ENCODE data around the gene DNAH9. TPM values are rescaled to one million over a fixed set of nuclear protein-coding genes. Genes with fewer than 3 reads are reported as not detected.

The DNAH9 gene
- total RNA-seq, 1 experiment from 2014 or later: 0.22 TPM

- H2BK5ac ChIP-seq (ENCODE audit: insufficient read length, low read length): no peak overlapping the region
- H3K18ac ChIP-seq (ENCODE audit: insufficient read length, low read depth, low read length): no peak overlapping the region
- no peaks in the 10 kb centered on the region for H3K79me1 ChIP-seq (ENCODE audit: insufficient read depth, low read depth, low read length, poor library complexity, severe bottlenecking)
- no peak overlapping the region for H3K4me3 Mint-ChIP-seq
- H3K4me1 Mint-ChIP-seq: peaks cover 8 to 16% of the 10 kb centered on the region in 2 experiments
- H3K9ac ChIP-seq (ENCODE audit: extremely low read depth, insufficient read length, low read length): no peak overlapping the region
- H4K20me1 ChIP-seq (ENCODE audit: control insufficient read depth, insufficient read depth, insufficient read length): no peaks in the 10 kb centered on the region
- no peak overlapping the region for H2BK12ac ChIP-seq (ENCODE audit: insufficient read length, low read depth, low read length)
- H3K4me2 ChIP-seq (ENCODE audit: insufficient read depth, insufficient read length, low read length): no peak overlapping the region
- no peaks in the 10 kb centered on the region for H3K36me3 Mint-ChIP-seq (ENCODE audit: insufficient read depth in 1 of 3, low read depth in 3 of 3)
- H3T11ph ChIP-seq (ENCODE audit: low read length): no peak overlapping the region
- H3K27ac ChIP-seq (ENCODE audit: insufficient read length, low read depth, low read length): no peak overlapping the region
- H4K8ac ChIP-seq (replicated peaks; ENCODE audit: insufficient read length, low read depth, low read length): no peak overlapping the region
- no peaks in the 10 kb centered on the region for H3K9me3 ChIP-seq (ENCODE audit: control insufficient read depth, low read depth, low read length)
- no peaks in the 10 kb centered on the region for H3K23me2 ChIP-seq (ENCODE audit: insufficient read length, low read depth, low read length, poor library complexity, severe bottlenecking)
- no peaks in the 10 kb centered on the region for H3K79me2 ChIP-seq (ENCODE audit: insufficient read depth, low read length)
- TF ChIP-seq CTCF (conservative IDR thresholded peaks at IDR 0.05): no peak
- H3K27ac Mint-ChIP-seq: no peak overlapping the region
- no peak overlapping the region for H2BK20ac ChIP-seq (ENCODE audit: low read depth, low read length, poor library complexity, severe bottlenecking)
- no peak for DNase-seq
- no peak overlapping the region for H4K91ac ChIP-seq (ENCODE audit: insufficient read length, low read depth, low read length)
- H3K56ac ChIP-seq (ENCODE audit: insufficient read length, low read depth, low read length): no peak overlapping the region
- no CpG with 5 or more reads among the region's 46 CpGs for WGBS (ENCODE audit: extremely low coverage, insufficient read length, low lambda C conversion rate)
- H2BK120ac ChIP-seq (ENCODE audit: low read depth, low read length, poor library complexity, severe bottlenecking): no peak overlapping the region
- no peak overlapping the region for H2BK15ac ChIP-seq (ENCODE audit: low read depth, low read length)
- peaks cover 13% of the 10 kb centered on the region for H3K27me3 Mint-ChIP-seq (ENCODE audit: low read depth)
- H2AK5ac ChIP-seq (ENCODE audit: insufficient read length, low read length): no peak overlapping the region
- no peaks in the 10 kb centered on the region; a peak in 1 of 5 replicates for H3K9me3 Mint-ChIP-seq
- no peak overlapping the region for H3K4ac ChIP-seq (ENCODE audit: low read depth, low read length)
- H3K14ac ChIP-seq (ENCODE audit: insufficient read depth, low read length): peak overlapping the region; percentile 64
- no peak overlapping the region for H4K5ac ChIP-seq (ENCODE audit: insufficient read length, low read depth, low read length)
- H3K27me3 ChIP-seq (ENCODE audit: insufficient read depth, low read length): no peaks in the 10 kb centered on the region
- no peak overlapping the region for H2AFZ ChIP-seq (ENCODE audit: low read length)
- H3K4me1 ChIP-seq (ENCODE audit: insufficient read depth, low read length): no peaks in the 10 kb centered on the region
- no peak overlapping the region for H3K23ac ChIP-seq (ENCODE audit: insufficient read length, low read depth, low read length)
Measured at GRCh38 chr17:11557727-11558452, 40.4 kb upstream of the DNAH9 start.
